ENCODE data around the gene TIGD1. TPM values are rescaled to one million over a fixed set of nuclear protein-coding genes. Genes with fewer than 3 reads are reported as not detected.

TIGD1 gene
- total and polyA plus RNA-seq, 9 donors = 4.3 to 9.7 (median 7.4) TPM

DNA sequence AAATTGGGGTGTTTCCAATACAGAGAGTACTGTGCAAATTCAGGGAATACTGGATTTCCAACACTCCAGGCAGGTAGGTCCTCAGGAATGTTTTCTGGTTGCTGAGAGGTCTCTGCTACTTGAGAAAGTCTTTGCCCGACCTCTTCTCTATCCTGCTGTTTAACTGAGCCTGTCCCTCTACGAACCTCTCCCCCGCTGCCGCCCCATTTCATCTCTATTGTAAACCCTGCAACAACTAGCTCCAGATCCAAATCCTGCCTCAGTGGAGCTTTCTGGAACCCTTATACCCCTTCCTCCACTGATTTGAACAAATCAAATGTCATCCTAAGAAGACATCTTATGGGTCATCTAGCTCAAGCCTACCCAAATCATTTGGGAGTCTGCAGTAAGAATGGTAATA, 1.4 kb upstream of the TIGD1 start:
- TF ChIP-seq, protein P1, sequence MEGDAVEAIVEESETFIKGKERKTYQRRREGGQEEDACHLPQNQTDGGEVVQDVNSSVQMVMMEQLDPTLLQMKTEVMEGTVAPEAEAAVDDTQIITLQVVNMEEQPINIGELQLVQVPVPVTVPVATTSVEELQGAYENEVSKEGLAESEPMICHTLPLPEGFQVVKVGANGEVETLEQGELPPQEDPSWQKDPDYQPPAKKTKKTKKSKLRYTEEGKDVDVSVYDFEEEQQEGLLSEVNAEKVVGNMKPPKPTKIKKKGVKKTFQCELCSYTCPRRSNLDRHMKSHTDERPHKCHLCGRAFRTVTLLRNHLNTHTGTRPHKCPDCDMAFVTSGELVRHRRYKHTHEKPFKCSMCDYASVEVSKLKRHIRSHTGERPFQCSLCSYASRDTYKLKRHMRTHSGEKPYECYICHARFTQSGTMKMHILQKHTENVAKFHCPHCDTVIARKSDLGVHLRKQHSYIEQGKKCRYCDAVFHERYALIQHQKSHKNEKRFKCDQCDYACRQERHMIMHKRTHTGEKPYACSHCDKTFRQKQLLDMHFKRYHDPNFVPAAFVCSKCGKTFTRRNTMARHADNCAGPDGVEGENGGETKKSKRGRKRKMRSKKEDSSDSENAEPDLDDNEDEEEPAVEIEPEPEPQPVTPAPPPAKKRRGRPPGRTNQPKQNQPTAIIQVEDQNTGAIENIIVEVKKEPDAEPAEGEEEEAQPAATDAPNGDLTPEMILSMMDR (IDR thresholded peaks at IDR 0.05) = no peak
- no peak for TF ChIP-seq EP300 (IDR thresholded peaks at IDR 0.05)
- no peak for TF ChIP-seq POLR2A (IDR thresholded peaks at IDR 0.05)
- WGBS, 3 donors = 86 to 94% (median 93%) methylated on average over 4 of the region's 4 CpGs
- no peak for DNase-seq
- intact Hi-C loops (cut with DNase I) = no loop called here
- peak overlapping the region; percentile 99 for H3K4me3 ChIP-seq
- H3K27ac ChIP-seq = no peak overlapping the region
- H3K9me3 ChIP-seq = no peaks in the 10 kb centered on the region
- H3K27me3 ChIP-seq = no peaks in the 10 kb centered on the region
- no peaks in the 10 kb centered on the region for H3K36me3 ChIP-seq
- peaks cover 2% of the 10 kb centered on the region for H3K4me1 ChIP-seq (ENCODE audit: insufficient read depth)

DNA sequence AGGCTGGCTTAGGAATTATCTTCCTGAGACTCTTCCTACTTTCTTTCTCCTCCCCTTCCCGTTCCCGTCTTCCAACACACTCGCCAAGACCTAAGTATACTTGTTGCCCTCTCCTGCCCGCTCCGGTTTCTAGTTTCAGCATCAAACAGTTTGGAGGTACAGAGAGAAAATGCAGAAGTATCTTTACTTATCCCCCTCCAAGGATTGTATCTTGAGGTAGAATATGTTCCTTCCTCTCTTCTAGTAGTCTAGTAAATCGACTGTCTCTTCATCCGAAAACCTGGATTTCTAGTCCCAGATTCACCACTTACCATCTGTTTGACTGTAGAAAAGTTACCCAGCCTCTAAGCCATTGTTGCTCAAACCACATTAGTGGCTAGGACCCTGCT, 887 bp upstream of the TIGD1 start:
- TF ChIP-seq, protein P1 (IDR thresholded peaks at IDR 0.05) = no peak
- TF ChIP-seq EP300 (IDR thresholded peaks at IDR 0.05) (no peak), POLR2A (IDR thresholded peaks at IDR 0.05) (no peak)
- H3K36me3 ChIP-seq = no peaks in the 10 kb centered on the region
- no peaks in the 10 kb centered on the region for H3K9me3 ChIP-seq
- peaks cover 2% of the 10 kb centered on the region for H3K4me1 ChIP-seq (ENCODE audit: insufficient read depth)
- intact Hi-C loops (cut with DNase I) = no loop called here
- H3K4me3 ChIP-seq = peak overlapping the region; percentile 99
- 10 to 12% (median 10%) methylated on average over 7 of the region's 7 CpGs for WGBS, 3 donors
- peak overlapping the region in 1 of 2 donors; percentile 82 for H3K27ac ChIP-seq
- DNase-seq = no peak
- no peaks in the 10 kb centered on the region for H3K27me3 ChIP-seq

DNA sequence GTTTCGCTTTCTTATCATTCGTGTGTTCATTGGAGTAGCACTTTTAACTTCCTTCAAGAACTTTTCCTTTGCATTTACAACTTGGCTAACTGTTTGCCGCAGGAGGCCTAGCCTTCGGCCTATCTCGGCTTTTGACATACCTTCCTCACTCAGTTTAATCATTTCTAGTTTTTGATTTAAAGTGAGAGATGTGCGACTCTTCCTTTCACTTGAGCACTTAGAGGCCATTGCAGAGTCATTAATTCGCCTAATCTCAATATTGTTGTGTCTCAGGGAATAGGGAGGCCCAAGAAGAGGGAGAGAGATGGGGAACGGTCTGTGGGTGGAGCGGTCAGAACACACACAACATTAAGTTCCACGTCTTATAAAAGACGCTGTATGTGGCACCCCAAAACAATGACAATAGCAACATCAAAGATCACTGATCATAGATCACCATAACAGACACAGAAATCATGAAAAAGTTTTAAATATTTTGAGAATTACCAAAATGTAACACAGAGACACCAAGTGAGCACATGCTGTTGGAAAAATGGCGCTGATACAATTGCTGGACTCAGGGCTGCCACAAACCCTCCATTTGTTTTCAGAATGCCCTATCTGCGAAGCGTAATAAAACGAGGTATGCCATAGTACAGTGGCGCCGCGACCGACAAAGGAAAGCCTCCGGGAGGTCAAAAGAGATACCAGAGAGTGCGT, 553 bp downstream of the TIGD1 start:
- intact Hi-C loops (cut with DNase I) = no loop called here

DNA sequence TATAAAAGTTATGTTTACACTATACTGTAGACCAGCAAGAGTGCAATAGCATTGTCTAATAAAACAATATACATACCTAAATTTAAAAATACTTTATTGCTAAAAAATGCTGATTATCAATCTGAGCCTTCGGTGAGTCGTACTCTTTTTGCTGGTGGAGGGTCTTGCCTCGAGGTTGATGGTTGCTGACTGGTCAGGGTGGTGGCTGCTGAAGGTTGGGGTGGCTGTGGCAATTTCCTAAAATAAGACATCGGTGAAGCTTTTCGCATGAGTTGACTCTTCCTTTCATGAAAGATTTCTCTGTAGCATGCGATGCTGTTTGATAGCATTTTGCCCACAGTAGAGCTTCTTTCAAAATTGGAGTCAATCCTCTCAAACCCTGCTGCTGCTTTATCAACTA, 2.4 kb downstream of the TIGD1 start:
- TF ChIP-seq POLR2A (IDR thresholded peaks at IDR 0.05) = no peak
- no peak for TF ChIP-seq EP300 (IDR thresholded peaks at IDR 0.05)
- TF ChIP-seq, protein P1 (IDR thresholded peaks at IDR 0.05) = no peak
- Histone ChIP-seq H3K9me3 (no peaks in the 10 kb centered on the region), H3K4me3 (no peak overlapping the region), H3K27ac (no peak overlapping the region), H3K4me1 (ENCODE audit: insufficient read depth) (peaks cover 2% of the 10 kb centered on the region), H3K27me3 (no peaks in the 10 kb centered on the region), H3K36me3 (no peaks in the 10 kb centered on the region)
- intact Hi-C loops (cut with DNase I) = no loop called here
- 94 to 99% (median 98%) methylated on average over 6 of the region's 6 CpGs for WGBS, 3 donors
- DNase-seq = no peak

More for the DNA sequence above, 553 bp downstream of the TIGD1 start:
- Histone ChIP-seq H3K4me1 (ENCODE audit: insufficient read depth) (peaks cover 2% of the 10 kb centered on the region), H3K9me3 (no peaks in the 10 kb centered on the region), H3K36me3 (no peaks in the 10 kb centered on the region), H3K27me3 (no peaks in the 10 kb centered on the region), H3K27ac (peak overlapping the region; percentile 48 to 82), H3K4me3 (peak overlapping the region; percentile 99)
- DNase-seq = no peak
- WGBS, 3 donors = 37 to 41% (median 39%) methylated on average over 21 of the region's 21 CpGs
- no peak for TF ChIP-seq EP300 (IDR thresholded peaks at IDR 0.05)
- TF ChIP-seq, protein P1 (IDR thresholded peaks at IDR 0.05) = no peak
- no peak for TF ChIP-seq POLR2A (IDR thresholded peaks at IDR 0.05)

Measured in ovary (tissue), 9 donors.